Gastrocnemius medialis (tissue), 4 donors: Measurements from ENCODE around the gene CRISPLD2.

Source experiments
- CTCF ChIP-seq, 5 experiments: fragments of 450-650 bp in 3 of 5; fragments of 200-600 bp in 2 of 5; sonication (generic) in 2 of 5; IDR thresholded peaks in 4 of 5; conservative IDR thresholded peaks in 1 of 5; 1 replicate in 4 of 5; 2 replicates in 1 of 5; pipeline ENCODE4 v1.5.1; 2016 to 2019; ENCODE audit warnings: antibody characterized with exemption in 5 of 5, mild to moderate bottlenecking in 3 of 5, moderate library complexity in 3 of 5
- POLR2A ChIP-seq, 2 donors: fragments of 450-650 bp; IDR thresholded peaks; one replicate each; pipeline ENCODE4 v1.6.1; 2017; ENCODE audit warnings: antibody characterized with exemption in 2 of 2, mild to moderate bottlenecking in 2 of 2, moderate library complexity in 2 of 2

GRCh38 chr16:84957192-84957591 is 137.4 kb downstream of the CRISPLD2 start:
- TF ChIP-seq POLR2A (IDR thresholded peaks at IDR 0.05) (no peak), CTCF (IDR thresholded peaks at IDR 0.05 in 4 of 5, conservative IDR thresholded peaks at IDR 0.05 in 1 of 5) (no peak)
